MM.1S (cell line): ENCODE data around the gene SARNP.

ENCODE experiments used
- DNase-seq: peaks from one replicate; pipeline ENCODE4 v3.0.0-alpha.2; 2015
- H2AFZ ChIP-seq: fragments of 300-600 bp; sonication (generic); 2 replicates; pipeline ENCODE4 v1.6.0; 2016; ENCODE audit warnings: antibody characterized with exemption, low read length
- H3F3A ChIP-seq: fragments of 300-600 bp; sonication (generic); 2 replicates; pipeline ENCODE4 v1.6.1; 2016; ENCODE audit warnings: mild to moderate bottlenecking, antibody characterized with exemption, low read length, moderate library complexity, mixed read lengths; ENCODE audit not compliant: insufficient read depth
- H3K27ac ChIP-seq: fragments of 300-600 bp; sonication (generic); 2 replicates; pipeline ENCODE4 v1.5.1; 2016; ENCODE audit warnings: mild to moderate bottlenecking, low read length
- H3K27me3 ChIP-seq: fragments of 300-600 bp; sonication (generic); replicated peaks from 2 replicates; pipeline ENCODE4 v1.6.0; 2016; ENCODE audit warnings: low read length; ENCODE audit not compliant: insufficient read depth
- H3K36me3 ChIP-seq: fragments of 300-600 bp; sonication (generic); replicated peaks from 2 replicates; pipeline ENCODE4 v1.6.1; 2016; ENCODE audit warnings: mild to moderate bottlenecking, low read length, mixed read lengths; ENCODE audit not compliant: insufficient read depth
- H3K4me1 ChIP-seq: fragments of 300-600 bp; sonication (generic); 2 replicates; pipeline ENCODE4 v1.6.1; 2016; ENCODE audit warnings: low read length, mixed read lengths
- H3K4me2 ChIP-seq: fragments of 300-600 bp; sonication (generic); 2 replicates; pipeline ENCODE4 v1.6.0; 2016; ENCODE audit warnings: low read depth, low read length
- H3K4me3 ChIP-seq: fragments of 300-600 bp; sonication (generic); 2 replicates; pipeline ENCODE4 v1.5.1; 2016; ENCODE audit warnings: low read length, mixed read lengths
- H3K79me2 ChIP-seq: fragments of 300-600 bp; sonication (generic); 2 replicates; pipeline ENCODE4 v1.6.1; 2016; ENCODE audit warnings: mixed run types, low read length, mixed read lengths
- H3K9ac ChIP-seq: fragments of 300-600 bp; sonication (generic); 2 replicates; pipeline ENCODE4 v1.6.1; 2016; ENCODE audit warnings: low read length, mixed read lengths
- H3K9me2 ChIP-seq: fragments of 300-600 bp; sonication (generic); replicated peaks from 2 replicates; pipeline ENCODE4 v1.6.1; 2016; ENCODE audit warnings: mild to moderate bottlenecking, low read length, mixed read lengths; ENCODE audit not compliant: insufficient read depth
- H3K9me3 ChIP-seq: fragments of 300-600 bp; sonication (generic); replicated peaks from 2 replicates; pipeline ENCODE4 v1.6.1; 2016; ENCODE audit warnings: mild to moderate bottlenecking, low read length, mixed read lengths; ENCODE audit not compliant: insufficient read depth
- H4K20me1 ChIP-seq: fragments of 300-600 bp; sonication (generic); 2 replicates; pipeline ENCODE4 v1.6.1; 2016; ENCODE audit warnings: mild to moderate bottlenecking, low read length, moderate library complexity, mixed read lengths; ENCODE audit not compliant: insufficient read depth
- EZH2 ChIP-seq: fragments of 300-600 bp; sonication (generic); optimal IDR thresholded peaks from 2 replicates; pipeline ENCODE3; 2017; ENCODE audit warnings: low read depth, mild to moderate bottlenecking, antibody characterized with exemption, low read length, mixed read lengths
- EZH2phosphoT487 ChIP-seq: fragments of 300-600 bp; sonication (generic); IDR thresholded peaks from 2 replicates; pipeline ENCODE4 v1.6.1; 2018; ENCODE audit warnings: antibody characterized with exemption, low read length
- TF ChIP-seq, protein P1 (sequence below): fragments of 300-600 bp; sonication (generic); IDR thresholded peaks from 2 replicates; pipeline ENCODE4 v1.5.1; 2016; ENCODE audit warnings: antibody characterized with exemption, low read length, mixed read lengths

The SARNP gene

DNA sequence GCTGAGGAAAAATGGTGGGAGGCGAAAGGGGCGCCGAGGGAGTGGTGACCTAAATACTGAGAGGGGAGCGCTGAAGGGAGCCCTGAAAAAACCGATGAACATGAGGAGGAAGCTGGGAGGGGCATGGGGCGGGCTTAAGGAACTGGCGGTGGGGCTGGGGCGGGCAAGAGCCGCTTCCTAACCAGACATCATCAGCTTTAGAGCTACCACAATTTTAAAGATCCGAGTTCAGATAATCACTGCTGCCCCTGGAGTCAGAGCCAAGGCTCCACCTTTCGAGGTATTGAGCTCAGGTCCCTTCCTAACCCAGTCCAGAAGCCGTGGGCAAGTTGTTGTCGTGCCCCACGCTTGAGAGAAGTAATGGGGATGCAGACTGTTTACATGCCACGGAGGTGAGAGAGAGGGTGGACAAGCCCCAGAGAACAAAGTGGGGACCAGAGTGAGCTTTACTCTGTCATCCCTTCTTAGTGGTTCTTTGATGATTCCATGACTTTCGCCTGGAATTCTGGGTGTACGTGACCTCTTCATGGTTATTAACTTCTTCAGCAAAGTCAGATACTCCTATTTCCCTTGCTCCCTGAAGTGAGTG is 710 bp upstream of the SARNP start:
- TF ChIP-seq EZH2phosphoT487: no peak
- TF ChIP-seq EZH2: no peak
- TF ChIP-seq, protein P1, sequence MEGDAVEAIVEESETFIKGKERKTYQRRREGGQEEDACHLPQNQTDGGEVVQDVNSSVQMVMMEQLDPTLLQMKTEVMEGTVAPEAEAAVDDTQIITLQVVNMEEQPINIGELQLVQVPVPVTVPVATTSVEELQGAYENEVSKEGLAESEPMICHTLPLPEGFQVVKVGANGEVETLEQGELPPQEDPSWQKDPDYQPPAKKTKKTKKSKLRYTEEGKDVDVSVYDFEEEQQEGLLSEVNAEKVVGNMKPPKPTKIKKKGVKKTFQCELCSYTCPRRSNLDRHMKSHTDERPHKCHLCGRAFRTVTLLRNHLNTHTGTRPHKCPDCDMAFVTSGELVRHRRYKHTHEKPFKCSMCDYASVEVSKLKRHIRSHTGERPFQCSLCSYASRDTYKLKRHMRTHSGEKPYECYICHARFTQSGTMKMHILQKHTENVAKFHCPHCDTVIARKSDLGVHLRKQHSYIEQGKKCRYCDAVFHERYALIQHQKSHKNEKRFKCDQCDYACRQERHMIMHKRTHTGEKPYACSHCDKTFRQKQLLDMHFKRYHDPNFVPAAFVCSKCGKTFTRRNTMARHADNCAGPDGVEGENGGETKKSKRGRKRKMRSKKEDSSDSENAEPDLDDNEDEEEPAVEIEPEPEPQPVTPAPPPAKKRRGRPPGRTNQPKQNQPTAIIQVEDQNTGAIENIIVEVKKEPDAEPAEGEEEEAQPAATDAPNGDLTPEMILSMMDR: no peak
- peaks cover 6% of the 10 kb centered on the region; the same call in 1 of the 2 replicates for H3K36me3 ChIP-seq
- no peaks in the 10 kb centered on the region for H3K9me2 ChIP-seq
- H3K27ac ChIP-seq: peak overlapping the region; percentile 2; the same call in 1 of the 2 replicates
- no peaks in the 10 kb centered on the region for H3K9me3 ChIP-seq
- no peak for DNase-seq
- H3K4me1 ChIP-seq: peaks cover 8% of the 10 kb centered on the region
- peak overlapping the region; percentile 92 for H3K4me3 ChIP-seq
- no peaks in the 10 kb centered on the region for H4K20me1 ChIP-seq
- no peaks in the 10 kb centered on the region for H3K27me3 ChIP-seq
- peak overlapping the region; percentile 95 for H3K4me2 ChIP-seq
- peak overlapping the region; percentile 47 for H2AFZ ChIP-seq
- H3K79me2 ChIP-seq: peaks cover 69% of the 10 kb centered on the region
- H3F3A ChIP-seq: 0 out of 2 replicates have a peak, but pooled peaks cover 5% of the 10 kb centered on the region
- H3K9ac ChIP-seq: peak overlapping the region; percentile 71

DNA sequence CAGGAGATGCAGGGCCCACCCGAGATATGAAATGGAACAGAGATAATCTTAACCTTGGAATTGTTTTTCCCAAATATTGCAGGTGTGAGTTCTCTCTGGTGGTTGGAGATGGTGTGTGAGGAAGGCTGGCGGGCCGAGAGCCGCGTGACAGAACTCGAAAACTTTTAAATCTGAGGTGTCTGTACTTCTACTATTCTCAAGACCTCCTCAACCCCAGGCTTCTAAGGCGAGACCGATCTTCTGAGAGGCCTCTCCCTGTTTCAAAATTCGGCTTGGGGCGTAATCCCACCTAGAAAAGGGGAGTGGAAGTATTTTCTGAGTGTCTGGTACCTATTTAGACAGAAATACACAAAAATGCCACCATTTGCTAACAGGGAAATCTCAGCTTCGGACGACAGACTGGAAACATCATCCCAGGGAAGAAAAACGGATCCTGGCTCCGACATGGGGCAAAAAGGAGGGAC is 611 bp downstream of the SARNP start:
- H3F3A ChIP-seq: no peaks in the 10 kb centered on the region
- H3K4me1 ChIP-seq: peaks cover 8% of the 10 kb centered on the region
- H3K36me3 ChIP-seq: peaks cover 6% of the 10 kb centered on the region; the same call in 1 of the 2 replicates

DNA sequence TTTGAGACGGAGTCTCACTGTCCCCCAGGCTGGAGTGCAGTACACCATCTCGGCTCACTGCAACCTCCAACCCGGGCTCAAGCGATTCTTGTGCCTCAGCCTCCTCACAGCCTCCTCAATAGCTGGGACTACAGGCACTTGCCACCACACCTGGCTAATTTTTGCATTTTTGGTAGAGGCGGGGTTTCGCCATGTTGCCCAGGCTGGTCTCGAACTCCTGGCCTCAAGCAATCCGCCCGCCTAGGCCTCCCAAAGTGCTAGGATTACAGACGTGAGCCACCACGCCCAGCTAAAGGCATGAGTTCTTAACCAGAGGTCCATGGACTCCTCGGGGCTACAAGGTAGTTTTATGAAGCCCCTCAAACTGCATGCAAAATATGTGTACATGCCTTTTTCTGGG is 2.1 kb downstream of the SARNP start:
- Histone ChIP-seq H3F3A (no peaks in the 10 kb centered on the region), H3K4me2 (peak overlapping the region; percentile 44), H3K79me2 (peaks cover 96% of the 10 kb centered on the region), H3K27ac (no peak overlapping the region), H3K9ac (no peak overlapping the region), H2AFZ (no peak overlapping the region), H3K27me3 (no peaks in the 10 kb centered on the region), H3K9me2 (no peaks in the 10 kb centered on the region), H3K4me3 (0 out of 2 replicates have a peak overlapping the region, but pooled peaks have one; percentile 94), H3K9me3 (no peaks in the 10 kb centered on the region), H3K36me3 (peaks cover 6% of the 10 kb centered on the region; the same call in 1 of the 2 replicates), H4K20me1 (peaks cover 11% of the 10 kb centered on the region; the same call in 1 of the 2 replicates), H3K4me1 (peaks cover 8% of the 10 kb centered on the region)
- TF ChIP-seq, protein P1: no peak
- TF ChIP-seq EZH2phosphoT487 (no peak), EZH2 (no peak)
- no peak for DNase-seq

More for the DNA sequence above, 611 bp downstream of the SARNP start:
- Histone ChIP-seq H3K9me2 (no peaks in the 10 kb centered on the region), H3K27me3 (no peaks in the 10 kb centered on the region), H2AFZ (peak overlapping the region; percentile 69), H3K4me2 (peak overlapping the region; percentile 44), H3K9ac (peak overlapping the region; percentile 84), H3K27ac (peak overlapping the region; percentile 43; the same call in 1 of the 2 replicates), H4K20me1 (peaks cover 5% of the 10 kb centered on the region; the same call in 1 of the 2 replicates), H3K79me2 (peaks cover 82% of the 10 kb centered on the region), H3K4me3 (peak overlapping the region; percentile 94), H3K9me3 (no peaks in the 10 kb centered on the region)
- DNase-seq: no peak
- no peak for TF ChIP-seq EZH2
- no peak for TF ChIP-seq EZH2phosphoT487
- TF ChIP-seq, protein P1: no peak
